GM19240 (cell line): ENCODE results near the gene TFPI.
"Not testable (repeated sequence)": the region's sequence is repeated elsewhere in the genome, so short reads cannot be mapped to it uniquely, and the experiment has no call there.

ENCODE experiments used
- DNase-seq: peaks from one replicate; pipeline ENCODE4 v3.0.0; 2011; ENCODE audit warnings: low spot score; ENCODE audit not compliant: insufficient read length

Gene TFPI

GRCh38 chr2:187554011-187554703 lies at the start of gene TFPI:
Gene TFPI (minus strand): TSS chr2:187554435. CDS start chr2:187503768, 50,667 bp downstream.
- no peak for DNase-seq

GRCh38 chr2:187594801-187595200 lies 40.6 kb upstream of the TFPI start:
- no peak for DNase-seq

- no peak for DNase-seq
Observed at GRCh38 chr2:187593697-187594096, 39.5 kb upstream of the TFPI start.

- no peak for DNase-seq
Observed at GRCh38 chr2:187593098-187593497, 38.9 kb upstream of the TFPI start.

GRCh38 chr2:187590175-187590574 lies 35.9 kb upstream of the TFPI start:
- DNase-seq: no peak

GRCh38 chr2:187586011-187586641 lies 31.9 kb upstream of the TFPI start:
- no peak for DNase-seq

GRCh38 chr2:187581125-187581896 lies 27.1 kb upstream of the TFPI start:
- DNase-seq: no peak

- DNase-seq: no peak
Observed at GRCh38 chr2:187580462-187581124, 26.4 kb upstream of the TFPI start.

GRCh38 chr2:187577310-187577709 lies 23.1 kb upstream of the TFPI start:
- DNase-seq: no peak

GRCh38 chr2:187576906-187577305 lies 22.7 kb upstream of the TFPI start:
- no peak for DNase-seq

- no peak for DNase-seq
Observed at GRCh38 chr2:187575751-187576067, 21.5 kb upstream of the TFPI start.

GRCh38 chr2:187574969-187575750 lies 20.9 kb upstream of the TFPI start:
- no peak for DNase-seq

- DNase-seq: no peak
Observed at GRCh38 chr2:187573722-187574121, 19.5 kb upstream of the TFPI start.

- DNase-seq: not testable (repeated sequence)
Observed at GRCh38 chr2:187571996-187572395, 17.8 kb upstream of the TFPI start.

GRCh38 chr2:187569571-187569970 lies 15.3 kb upstream of the TFPI start:
- DNase-seq: no peak

GRCh38 chr2:187569042-187569441 lies 14.8 kb upstream of the TFPI start:
- no peak for DNase-seq

GRCh38 chr2:187567126-187567525 lies 12.9 kb upstream of the TFPI start:
- no peak for DNase-seq

GRCh38 chr2:187566712-187567111 lies 12.5 kb upstream of the TFPI start:
- no peak for DNase-seq

GRCh38 chr2:187566266-187566665 lies 12.0 kb upstream of the TFPI start:
- no peak for DNase-seq

GRCh38 chr2:187565618-187566017 lies 11.4 kb upstream of the TFPI start:
- DNase-seq: not testable (repeated sequence)

GRCh38 chr2:187556493-187556892 lies 2.3 kb upstream of the TFPI start:
- not testable (repeated sequence) for DNase-seq
